Measurements from ENCODE around the gene DACH1. TPM values are rescaled to one million over a fixed set of nuclear protein-coding genes. Genes with fewer than 3 reads are reported as not detected.

Gene DACH1
- total and polyA plus RNA-seq, 2 of the 8 experiments (the other 6 are each of a cell fraction or from before 2014, with no cell fraction given) = 0.12 to 0.67 TPM

DNA sequence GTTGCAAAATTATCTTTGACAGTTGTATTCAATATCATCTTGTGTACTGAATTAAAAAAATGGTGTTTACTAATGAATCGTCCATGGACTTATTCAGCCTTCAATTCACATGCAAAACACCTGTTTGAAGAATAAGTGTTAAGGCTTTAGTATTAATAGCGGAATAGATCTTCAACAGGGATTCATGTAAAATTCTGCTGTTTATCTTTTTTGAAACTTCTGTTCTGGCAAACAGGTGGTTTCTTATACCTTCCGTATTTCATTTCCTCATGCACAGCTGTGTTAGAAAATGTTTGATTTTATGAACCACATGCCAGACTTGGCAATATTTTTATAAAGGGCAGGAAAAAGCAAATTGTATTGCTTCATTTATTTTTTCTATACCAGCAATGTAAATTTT lies 255.7 kb downstream of the DACH1 start:
- Histone ChIP-seq H4K91ac (replicated peaks; ENCODE audit: insufficient read length, low read length) (no peak overlapping the region), H3K4me3 (ENCODE audit: extremely low read depth in 1 of 4, insufficient read depth in 2 of 4, low read depth in 3 of 4, low read length in 4 of 4) (no peak overlapping the region), H3K18ac (ENCODE audit: extremely low read depth, low read length) (no peak overlapping the region), H3K27ac (ENCODE audit: low read depth, low read length) (no peak overlapping the region), H4K8ac (ENCODE audit: extremely low read depth, insufficient read depth, low read length) (no peak overlapping the region), H3K23me2 (ENCODE audit: low read depth, low read length) (no peaks in the 10 kb centered on the region), H4K20me1 (replicated peaks in 1 of 2; ENCODE audit: control insufficient read depth in 1 of 2, insufficient read depth in 2 of 2, low read length in 2 of 2) (no peaks in the 10 kb centered on the region), H3K9me3 (ENCODE audit: insufficient read depth in 2 of 2, low read depth in 1 of 2, low read length in 1 of 2) (no peaks in the 10 kb centered on the region), H3K4ac (replicated peaks; ENCODE audit: insufficient read length, low read depth, low read length) (no peak overlapping the region), H3K9ac (replicated peaks in 1 of 4; ENCODE audit: extremely low read depth in 1 of 4, low read depth in 3 of 4, low read length in 3 of 4) (no peak overlapping the region), H2AK5ac (ENCODE audit: low read depth, low read length) (no peak overlapping the region), H2BK5ac (ENCODE audit: low read depth, low read length) (no peak overlapping the region), H3K4me1 (replicated peaks in 1 of 4; ENCODE audit: control insufficient read depth in 3 of 4, insufficient read depth in 4 of 4, low read length in 3 of 4) (no peaks in the 10 kb centered on the region), H2BK20ac (ENCODE audit: low read length) (no peak overlapping the region), H4K5ac (ENCODE audit: insufficient read length, low read depth, low read length) (no peak overlapping the region), H3K23ac (ENCODE audit: insufficient read length) (no peak overlapping the region), H2BK12ac (ENCODE audit: low read depth, low read length) (no peak overlapping the region), H3K27me3 (replicated peaks in 1 of 4; ENCODE audit: control insufficient read depth in 3 of 4, extremely low read depth in 1 of 4, insufficient read depth in 3 of 4, low read length in 3 of 4) (no peaks in the 10 kb centered on the region), H3K14ac (ENCODE audit: insufficient read length) (no peak overlapping the region), H3K4me2 (ENCODE audit: insufficient read depth in 1 of 2, low read depth in 2 of 2, low read length in 2 of 2) (no peak overlapping the region), H3K56ac (replicated peaks; ENCODE audit: insufficient read length, low read depth, low read length) (no peak overlapping the region), H3K79me2 (ENCODE audit: control insufficient read depth in 1 of 2, insufficient read depth in 2 of 2, low read length in 2 of 2) (no peaks in the 10 kb centered on the region), H3K36me3 (ENCODE audit: control insufficient read depth in 2 of 4, insufficient read depth in 4 of 4, low read length in 3 of 4) (no peaks in the 10 kb centered on the region), H2AFZ (ENCODE audit: low read length) (no peak overlapping the region), H3K79me1 (ENCODE audit: low read depth, low read length) (no peaks in the 10 kb centered on the region), H2BK15ac (ENCODE audit: low read length) (no peak overlapping the region), H2BK120ac (replicated peaks; ENCODE audit: low read depth, low read length) (no peak overlapping the region)
- 91% methylated on average over 3 of the region's 3 CpGs; no CpG with 5 or more reads in 1 of the 2 experiments for WGBS, 2 experiments (ENCODE audit: extremely low coverage in 1 of 2, insufficient coverage in 1 of 2, insufficient read length in 1 of 2, insufficient replicate concordance in 2 of 2, low coverage in 1 of 2, low lambda C conversion rate in 2 of 2, missing lambda C conversion rate in 1 of 2)
- CTCF ChIA-PET (ENCODE audit: partially characterized antibody) = no interaction called here
- DNase-seq (ENCODE audit: low read depth in 1 of 2, low spot score in 2 of 2) (no peak), FAIRE-seq (no peak)
- POLR2A ChIA-PET (ENCODE audit: partially characterized antibody) = no interaction called here
- TF ChIP-seq SRF (IDR thresholded peaks at IDR 0.05; ENCODE audit: low read depth, low read length) (no peak), TCF12 (IDR thresholded peaks at IDR 0.05; ENCODE audit: low read depth, low read length) (no peak), ZNF274 (IDR thresholded peaks at IDR 0.05; ENCODE audit: borderline replicate concordance, extremely low read depth, low read length) (no peak), GTF2F1 (IDR thresholded peaks at IDR 0.05; ENCODE audit: borderline replicate concordance, low read depth, low read length) (no peak), TBP (IDR thresholded peaks at IDR 0.05; ENCODE audit: low read depth, low read length) (no peak), BCL11A (IDR thresholded peaks at IDR 0.05; ENCODE audit: low read depth in 2 of 2, low read length in 2 of 2) (no peak), GABPA (IDR thresholded peaks at IDR 0.05; ENCODE audit: borderline replicate concordance, insufficient read depth, low read length) (no peak), RXRA (IDR thresholded peaks at IDR 0.05; ENCODE audit: insufficient read depth, low read depth, low read length) (no peak), KDM4A (IDR thresholded peaks at IDR 0.05; ENCODE audit: low read depth, low read length, severe bottlenecking) (no peak), CHD1 (IDR thresholded peaks at IDR 0.05; ENCODE audit: low read depth, low read length) (no peak), SP1 (IDR thresholded peaks at IDR 0.05; ENCODE audit: low read depth, low read length) (no peak), HDAC6 (IDR thresholded peaks at IDR 0.05; ENCODE audit: low read depth, low read length) (no peak)
- TF ChIP-seq, protein P1, sequence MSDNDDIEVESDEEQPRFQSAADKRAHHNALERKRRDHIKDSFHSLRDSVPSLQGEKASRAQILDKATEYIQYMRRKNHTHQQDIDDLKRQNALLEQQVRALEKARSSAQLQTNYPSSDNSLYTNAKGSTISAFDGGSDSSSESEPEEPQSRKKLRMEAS (IDR thresholded peaks at IDR 0.05) = no peak

Measured in H1 (cell line).